ENCODE results near the gene DCTN3.

DNA sequence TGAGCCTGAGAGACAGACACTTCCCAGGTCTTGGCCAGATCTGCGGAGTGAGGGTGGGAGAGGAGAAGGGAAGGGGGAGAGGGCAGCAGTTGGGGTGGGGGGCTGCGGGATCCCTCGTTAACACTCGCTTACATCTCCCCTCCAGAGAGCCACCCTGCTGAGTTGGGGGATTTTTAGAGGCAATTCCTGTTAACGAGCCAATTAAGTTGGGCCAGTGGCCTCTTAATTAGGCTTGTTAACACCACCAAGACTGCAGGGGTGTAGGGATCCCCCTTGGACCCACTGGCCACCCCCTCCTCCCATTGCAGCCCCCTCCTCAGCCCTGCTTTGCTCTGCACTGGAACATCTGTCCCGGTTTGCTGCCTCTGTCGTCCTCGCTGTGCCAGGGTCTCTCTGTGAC lies 54.4 kb downstream of the DCTN3 start:
- TF ChIP-seq EP300 (IDR thresholded peaks at IDR 0.05; ENCODE audit: low read depth) (no peak), CTCF (IDR thresholded peaks at IDR 0.05) (no peak), POLR2A (IDR thresholded peaks at IDR 0.05) (no peak)

Measured in transverse colon (tissue), 3 donors.